C4-2B (cell line): ENCODE results near the gene OR13J1.
"Not testable (repeated sequence)": the region's sequence is repeated elsewhere in the genome, so short reads cannot be mapped to it uniquely, and the experiment has no call there.

Source experiments
- H3K27ac ChIP-seq: fragments of 450-650 bp; 2 replicates; pipeline ENCODE4 v1.5.1; 2017
- CTCF ChIP-seq: fragments of 450-650 bp; conservative IDR thresholded peaks from 2 replicates; pipeline ENCODE4 v1.5.1; 2017; ENCODE audit warnings: mild to moderate bottlenecking
- ZFX ChIP-seq: fragments of 450-650 bp; IDR thresholded peaks from 2 replicates; pipeline ENCODE4 v1.6.1; 2017

Gene OR13J1

GRCh38 chr9:35899021-35899420, 28.8 kb upstream of the OR13J1 start:
- H3K27ac ChIP-seq = no peak overlapping the region
- TF ChIP-seq CTCF = no peak
- no peak for TF ChIP-seq ZFX

GRCh38 chr9:35898337-35898736, 28.1 kb upstream of the OR13J1 start:
- TF ChIP-seq CTCF (no peak), ZFX (no peak)
- no peak overlapping the region for H3K27ac ChIP-seq

- H3K27ac ChIP-seq = not testable (repeated sequence)
These were observed 27.3 kb upstream of the OR13J1 start for GRCh38 chr9:35897376-35898099.

- H3K27ac ChIP-seq = no peak overlapping the region
- no peak for TF ChIP-seq ZFX
- no peak for TF ChIP-seq CTCF
These were observed 26.4 kb upstream of the OR13J1 start for GRCh38 chr9:35896570-35896969.

- no peak for TF ChIP-seq CTCF
- no peak overlapping the region for H3K27ac ChIP-seq
These were observed 21.9 kb upstream of the OR13J1 start for GRCh38 chr9:35892051-35892450.

GRCh38 chr9:35891646-35892045, 21.4 kb upstream of the OR13J1 start:
- TF ChIP-seq CTCF (no peak), ZFX (no peak)
- no peak overlapping the region for H3K27ac ChIP-seq

- not testable (repeated sequence) for H3K27ac ChIP-seq
These were observed 14.7 kb upstream of the OR13J1 start for GRCh38 chr9:35884908-35885307.

GRCh38 chr9:35882996-35883395, 12.8 kb upstream of the OR13J1 start:
- H3K27ac ChIP-seq = no peak overlapping the region
- TF ChIP-seq ZFX = no peak
- no peak for TF ChIP-seq CTCF
